ENCODE measurements around the gene GPR68.
A peak's percentile ranks its signal among the peaks of the same experiment; 100 is the strongest.
"Not testable (repeated sequence)": the region's sequence is repeated elsewhere in the genome, so short reads cannot be mapped to it uniquely, and the experiment has no call there.

GPR68 gene

DNA sequence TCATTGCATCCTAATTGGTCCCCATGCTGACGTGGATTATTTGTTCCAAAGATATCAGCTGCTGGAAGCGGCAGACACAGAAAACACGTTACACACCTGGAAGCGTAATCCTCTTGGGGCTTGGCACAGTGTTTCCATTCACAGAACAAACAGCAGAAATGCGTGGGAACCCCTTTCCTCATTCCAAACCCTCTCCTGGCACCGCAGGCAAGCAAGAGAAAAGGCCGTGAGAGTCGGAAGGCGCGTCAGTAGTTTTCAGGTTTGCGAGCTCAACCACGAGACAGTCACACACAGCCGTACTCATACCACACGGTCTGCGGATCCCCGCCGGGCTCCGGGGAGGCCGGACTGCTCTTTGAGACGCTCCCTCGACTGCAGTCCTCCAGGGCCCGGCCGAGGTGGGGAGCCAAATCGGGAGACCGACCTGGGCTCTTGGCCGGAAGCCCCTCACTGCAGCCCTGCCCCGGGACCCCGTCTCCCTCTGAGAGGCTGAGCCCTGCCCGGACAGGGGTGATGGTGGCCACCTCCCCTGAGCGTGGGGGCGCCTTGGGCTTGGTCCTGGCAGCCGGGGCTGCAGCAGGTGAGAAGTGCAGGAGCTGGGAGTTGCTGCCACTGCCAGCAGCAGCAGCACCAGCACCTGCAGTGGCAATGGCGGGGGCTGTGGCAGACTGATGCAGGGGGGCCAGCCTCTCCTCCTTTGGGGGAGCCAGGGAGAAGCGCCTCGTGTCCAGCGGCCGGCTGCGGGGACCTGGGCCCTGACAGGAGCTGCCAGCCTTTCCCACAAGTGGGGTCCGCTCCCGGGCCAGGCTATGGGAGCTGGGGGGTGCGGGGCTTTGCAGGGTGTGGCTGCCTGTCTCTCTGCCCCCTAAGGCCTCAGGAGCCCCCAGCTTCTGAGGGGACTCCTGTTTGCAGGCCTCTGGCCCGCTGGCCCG, 28.1 kb upstream of the GPR68 start:
- DNase-seq: no peak

DNA sequence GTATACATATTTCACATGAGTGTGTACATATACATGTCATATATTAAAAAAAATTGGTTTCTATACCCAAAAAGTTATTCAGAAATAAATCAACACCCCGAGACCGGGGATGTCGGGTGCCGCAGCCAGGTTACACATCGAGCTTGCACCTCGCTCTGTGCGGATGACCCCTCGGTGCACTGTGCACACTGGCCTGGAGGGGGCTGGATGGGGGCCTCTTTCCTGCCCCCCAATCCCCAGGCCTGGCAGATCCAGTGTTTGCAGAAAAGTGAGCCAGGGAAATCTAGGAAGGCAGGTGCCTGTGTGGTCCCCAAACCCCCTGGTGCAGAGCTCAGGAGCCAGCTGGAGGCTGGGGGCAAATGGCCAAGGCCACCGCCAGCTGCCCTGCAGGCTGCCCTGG, 27.1 kb upstream of the GPR68 start:
- no peak for DNase-seq

DNA sequence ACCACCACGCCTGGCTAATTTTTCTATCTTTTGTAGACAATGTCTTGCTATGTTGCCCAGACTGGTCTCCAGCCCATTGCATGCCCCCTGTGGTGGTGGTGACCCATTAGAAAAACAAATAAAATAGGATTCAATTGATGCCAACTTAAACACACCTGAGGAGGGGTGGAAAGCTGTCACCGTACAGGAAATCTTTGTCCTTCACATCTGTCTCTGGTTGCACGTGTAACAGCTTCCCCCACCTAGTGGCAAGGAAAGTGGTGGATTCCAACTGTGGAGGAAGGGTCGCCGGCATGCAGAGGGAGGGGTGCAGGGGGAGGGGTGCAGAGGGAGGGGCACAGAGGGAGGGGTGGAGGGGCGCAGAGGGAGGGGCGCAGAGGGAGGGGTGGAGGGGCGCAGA, 26.1 kb upstream of the GPR68 start:
- no peak for DNase-seq

DNA sequence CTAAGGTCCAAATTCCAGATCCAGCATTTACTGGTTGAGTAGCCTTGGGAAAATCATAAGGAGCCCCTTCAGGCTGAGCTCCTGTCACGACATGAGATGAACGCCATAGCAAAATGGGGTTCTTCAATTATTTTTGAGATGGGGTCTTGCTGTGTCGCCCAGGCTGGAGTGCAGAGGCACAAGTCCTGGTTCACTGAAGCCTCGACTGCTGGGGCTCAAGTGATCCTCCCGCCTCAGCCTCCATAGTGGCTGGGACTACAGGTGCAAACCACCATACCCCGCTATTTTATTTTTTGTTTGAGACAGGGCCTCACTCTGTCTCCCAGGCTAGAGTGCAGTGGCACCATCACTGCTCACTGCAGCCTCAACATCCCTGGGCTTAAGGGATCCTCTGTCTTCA, 25.7 kb upstream of the GPR68 start:
- DNase-seq: no peak

DNA sequence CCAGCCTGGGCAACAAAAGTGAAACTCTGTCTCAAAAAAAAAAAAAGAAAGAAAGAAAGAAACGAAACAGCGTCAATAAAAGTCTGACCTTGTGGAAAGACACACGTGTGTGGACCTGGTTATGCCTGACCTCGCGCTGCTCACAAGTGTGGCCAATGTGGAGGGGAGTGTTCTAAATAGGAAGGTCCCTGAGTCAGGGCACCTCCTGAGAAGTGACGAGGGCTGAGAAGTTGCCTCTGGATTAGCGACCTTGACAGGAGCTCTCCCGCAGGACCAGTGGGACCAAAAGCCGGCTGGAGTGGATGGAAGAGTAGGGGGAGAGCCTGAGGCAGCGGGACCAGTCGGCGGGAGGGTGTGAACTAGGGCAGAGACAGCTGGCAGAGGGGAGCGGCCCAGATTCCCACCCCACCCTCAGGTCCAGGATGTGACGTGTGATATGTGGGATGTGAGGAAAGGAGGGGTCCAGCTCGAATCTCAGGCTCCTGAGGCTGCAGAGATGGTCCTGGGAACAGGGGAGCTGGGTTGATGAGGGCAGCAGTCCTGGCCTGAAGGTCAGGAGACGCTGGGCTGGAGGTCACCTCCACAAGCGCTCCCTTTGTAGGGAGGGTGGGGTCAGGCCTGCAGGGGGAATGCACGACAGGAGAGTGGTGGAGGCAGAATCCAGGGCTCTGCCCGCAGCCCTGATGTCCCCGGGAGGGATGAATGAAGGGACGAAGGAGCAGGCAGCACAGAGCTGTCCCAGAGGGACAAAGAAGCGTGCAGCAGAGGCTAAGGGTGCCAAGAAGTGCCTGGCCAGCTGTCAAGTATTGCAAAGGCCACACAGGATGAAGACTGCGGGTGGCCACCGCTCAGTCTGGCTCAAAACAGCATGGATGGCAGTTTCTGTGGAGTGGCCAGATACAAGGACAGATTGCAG, 24.8 kb upstream of the GPR68 start:
- DNase-seq: no peak

DNA sequence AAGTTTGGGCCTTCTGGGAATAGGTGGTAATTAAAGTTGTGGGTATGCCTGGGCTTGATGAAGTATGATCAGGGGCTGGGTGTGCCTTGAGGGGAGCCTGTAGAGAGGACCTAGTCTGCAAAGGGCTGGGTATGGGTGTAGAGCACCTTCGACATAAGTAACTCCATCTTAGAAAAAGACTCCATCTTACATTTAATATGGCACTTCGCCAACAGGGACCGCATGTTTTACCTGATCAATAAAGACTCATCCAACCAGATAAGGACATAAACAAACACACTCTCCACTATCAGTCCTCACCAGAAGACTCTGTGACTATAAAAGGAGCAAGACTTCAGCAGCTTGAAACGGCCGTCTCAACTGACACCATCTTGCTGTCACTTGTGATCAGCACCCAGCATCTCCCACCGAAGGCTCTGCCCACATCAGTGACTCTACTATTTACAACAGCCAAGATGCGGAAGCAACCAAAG, 23.5 kb upstream of the GPR68 start:
- no peak for DNase-seq

DNA sequence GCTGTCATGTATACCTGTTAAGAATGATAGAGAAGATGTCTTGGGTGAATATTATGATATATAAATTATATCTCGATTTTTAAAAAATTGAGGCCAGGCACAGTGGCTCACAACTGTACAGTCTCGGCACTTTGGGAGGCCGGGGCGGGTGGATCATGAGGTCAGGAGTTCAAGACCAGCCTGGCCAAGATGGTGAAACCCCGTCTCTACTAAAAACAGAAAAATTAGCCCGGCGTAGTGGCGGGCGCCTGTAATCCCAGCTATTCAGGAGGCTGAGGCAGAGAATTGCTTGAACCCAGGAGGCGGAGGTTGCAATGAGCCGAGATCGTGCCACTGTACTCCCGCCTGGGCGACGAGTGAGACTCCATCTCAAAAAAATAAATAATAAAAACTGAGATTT, 21.8 kb upstream of the GPR68 start:
- DNase-seq: not testable (repeated sequence)

DNA sequence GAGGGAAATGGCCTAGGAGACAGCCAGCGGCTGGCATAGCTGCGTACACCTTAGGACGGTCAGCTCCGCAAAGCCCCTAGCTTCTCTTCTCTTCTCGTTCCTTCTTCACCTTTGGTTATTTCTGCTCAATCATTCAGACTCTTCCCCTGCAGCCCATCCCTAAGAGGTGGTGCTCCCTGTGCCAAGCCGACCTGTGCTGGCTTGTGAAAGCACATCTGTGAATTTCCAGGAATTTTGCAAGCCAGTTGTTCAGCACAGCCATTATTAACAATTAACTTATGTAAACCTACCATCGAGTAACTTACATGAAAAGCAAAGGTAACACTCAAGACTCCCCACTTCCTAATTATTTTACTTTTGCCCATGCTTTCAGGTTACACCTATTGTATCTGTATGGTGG, 20.9 kb upstream of the GPR68 start:
- no peak for DNase-seq

DNA sequence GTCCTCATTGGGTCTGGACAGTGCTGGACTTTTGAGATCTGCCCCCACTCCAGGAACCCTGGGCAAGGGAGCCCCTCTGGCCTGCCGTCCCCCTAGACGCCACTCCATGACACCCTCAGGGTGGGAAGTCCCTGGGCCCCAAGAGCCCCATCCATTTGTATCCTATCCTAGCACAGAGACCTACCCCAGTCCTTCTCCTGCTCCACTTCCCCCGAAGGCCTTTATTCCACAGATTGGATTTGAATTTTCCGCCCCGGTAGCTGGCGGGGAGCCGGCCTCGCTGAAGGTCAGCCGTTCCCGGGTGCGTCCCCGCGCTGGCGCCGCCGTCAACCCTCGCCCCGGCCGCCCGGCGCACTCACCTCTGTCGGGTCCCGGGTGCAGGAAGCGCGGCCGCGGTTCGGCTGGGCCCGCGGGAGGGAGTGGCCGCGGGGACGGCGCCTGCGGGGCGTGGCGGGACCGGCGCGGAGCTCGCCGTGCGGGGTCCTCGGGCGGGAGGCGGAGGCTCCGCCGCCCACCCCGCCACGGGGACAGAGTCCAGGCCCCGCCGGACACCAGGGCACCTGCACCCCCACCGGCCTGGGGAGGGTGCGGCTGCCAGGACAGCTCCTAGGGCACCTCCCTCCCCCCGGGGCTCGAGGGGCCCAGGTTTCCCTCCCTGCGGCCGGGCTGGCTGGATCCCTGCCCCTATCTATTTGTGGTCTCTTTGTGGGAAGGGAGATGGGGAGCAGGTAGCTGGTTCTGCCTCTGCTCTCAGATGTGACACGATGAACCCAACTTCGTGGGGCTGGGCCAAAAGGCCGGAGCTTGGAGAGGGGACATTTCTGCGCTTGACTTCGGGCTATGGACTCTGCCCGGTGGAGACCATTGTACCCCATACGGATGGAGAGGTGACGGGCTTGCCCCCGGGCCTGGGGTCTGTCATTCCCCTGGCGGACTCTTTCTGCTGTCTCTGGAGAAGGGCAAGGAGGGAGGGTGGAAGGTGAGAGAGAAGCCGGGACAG, 19.9 kb upstream of the GPR68 start:
- no peak for DNase-seq

DNA sequence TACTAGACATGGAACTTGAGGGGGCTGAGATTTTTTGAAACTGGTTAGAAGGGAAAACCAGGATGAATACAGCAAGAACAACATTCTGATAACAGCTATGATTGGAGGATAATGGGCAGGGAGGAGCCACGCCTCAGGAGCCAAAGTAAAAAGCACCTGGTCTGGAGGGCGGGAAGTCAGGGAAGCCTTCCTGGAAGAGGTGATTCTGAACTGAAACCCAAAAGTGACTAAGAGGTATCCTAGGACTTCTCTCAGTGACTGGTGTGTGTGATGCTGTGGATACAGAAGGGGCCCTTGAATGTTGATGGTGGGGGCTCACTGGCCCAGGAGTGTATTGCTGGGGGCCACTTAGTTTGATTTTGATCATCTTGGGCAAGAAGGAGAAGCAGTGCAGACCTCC, 18.8 kb upstream of the GPR68 start:
- no peak for DNase-seq

DNA sequence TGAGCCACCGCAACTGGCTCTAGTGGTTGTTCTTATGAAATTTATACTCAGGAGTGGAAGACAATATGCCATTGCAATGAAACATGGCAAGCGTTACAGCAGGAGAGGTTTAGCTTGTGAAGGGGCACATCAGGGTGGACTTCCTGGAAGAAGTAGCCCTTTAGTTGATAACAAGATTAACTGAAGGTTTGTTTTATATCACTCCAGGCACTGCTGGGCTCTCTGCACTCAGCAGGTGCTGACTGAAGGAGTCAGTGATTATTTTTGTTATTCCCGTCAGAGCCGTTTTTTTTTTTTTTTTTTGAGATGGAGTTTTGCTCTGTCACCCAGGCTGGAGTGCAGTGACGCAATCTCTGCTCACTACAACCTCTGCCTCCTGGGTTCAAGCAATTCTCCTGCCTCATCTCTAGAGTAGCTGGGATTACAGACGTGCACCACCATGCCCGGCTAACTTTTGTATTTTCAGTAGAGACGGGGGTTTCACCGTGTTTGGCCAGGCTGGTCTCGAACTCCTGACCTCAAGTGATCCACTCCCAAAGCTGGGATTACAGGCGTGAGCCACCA, 17.6 kb upstream of the GPR68 start:
- no peak for DNase-seq

DNA sequence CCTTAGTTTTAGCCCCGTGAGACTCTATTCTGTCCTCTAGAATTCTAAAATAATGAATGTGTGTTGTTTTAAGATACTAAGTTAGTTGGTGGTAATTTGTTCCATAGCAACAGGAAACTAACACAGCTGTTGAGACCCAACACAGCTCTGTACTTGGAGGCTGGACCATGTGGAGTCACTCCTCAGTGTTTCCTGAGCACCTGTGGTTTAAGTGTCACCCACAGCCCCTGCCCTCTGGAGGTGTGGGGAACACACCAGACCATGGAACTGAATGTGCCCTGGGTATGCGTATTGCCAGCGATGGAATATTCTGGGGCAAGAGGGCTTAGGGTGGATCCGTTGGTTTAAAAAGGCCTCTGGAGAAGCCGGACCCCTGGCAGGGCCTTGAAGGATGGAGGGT, 16.6 kb upstream of the GPR68 start:
- no peak for DNase-seq

DNA sequence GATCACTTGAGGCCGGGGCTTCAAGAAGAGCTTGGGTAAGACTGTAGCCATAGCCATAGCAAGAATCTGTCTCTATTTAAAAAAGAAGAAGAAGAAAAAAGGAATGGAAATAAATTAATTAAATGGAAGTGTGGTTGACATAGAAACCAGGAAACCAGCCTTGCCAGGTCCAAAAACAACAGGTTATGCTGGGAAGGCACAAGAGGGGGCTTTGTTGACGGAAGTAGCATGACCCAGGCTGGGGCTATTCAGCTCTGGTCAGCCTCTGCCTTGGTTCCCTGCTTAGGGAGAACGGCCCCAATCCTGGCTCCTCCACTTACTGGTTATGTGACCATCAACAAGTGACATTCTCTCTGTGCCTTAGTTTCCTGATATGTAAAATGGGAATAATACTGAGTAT, 14.4 kb upstream of the GPR68 start:
- DNase-seq: no peak

DNA sequence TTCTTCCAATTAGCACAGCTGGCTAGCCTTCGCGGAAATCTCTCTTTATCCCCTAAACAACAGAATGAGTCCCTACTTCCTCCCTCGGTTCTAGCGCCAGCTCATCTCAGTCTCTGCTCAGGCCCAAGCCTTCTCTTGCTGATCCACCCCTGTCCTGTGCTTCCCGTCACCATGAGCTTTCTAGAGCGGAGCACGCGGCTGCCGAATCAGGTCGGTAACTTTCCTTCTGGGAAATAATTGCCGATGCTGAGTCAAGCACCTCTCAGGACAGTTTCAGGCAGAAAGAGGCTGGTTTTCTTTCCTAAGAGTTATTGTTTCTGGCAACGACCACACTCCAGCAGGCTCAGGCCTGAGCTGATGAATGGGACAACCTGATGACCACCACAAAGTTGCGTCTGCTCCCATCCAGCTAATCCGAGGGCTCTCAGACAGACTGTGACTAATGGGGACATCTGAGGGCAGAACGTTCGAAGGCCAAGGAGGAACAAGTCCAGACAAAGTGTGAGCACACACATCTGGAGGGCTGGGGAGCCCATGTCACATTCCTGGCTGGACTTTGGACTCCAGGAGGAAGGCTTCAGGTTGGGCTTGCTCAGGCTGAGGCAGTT, 13.6 kb upstream of the GPR68 start:
- DNase-seq: peak; percentile 69

DNA sequence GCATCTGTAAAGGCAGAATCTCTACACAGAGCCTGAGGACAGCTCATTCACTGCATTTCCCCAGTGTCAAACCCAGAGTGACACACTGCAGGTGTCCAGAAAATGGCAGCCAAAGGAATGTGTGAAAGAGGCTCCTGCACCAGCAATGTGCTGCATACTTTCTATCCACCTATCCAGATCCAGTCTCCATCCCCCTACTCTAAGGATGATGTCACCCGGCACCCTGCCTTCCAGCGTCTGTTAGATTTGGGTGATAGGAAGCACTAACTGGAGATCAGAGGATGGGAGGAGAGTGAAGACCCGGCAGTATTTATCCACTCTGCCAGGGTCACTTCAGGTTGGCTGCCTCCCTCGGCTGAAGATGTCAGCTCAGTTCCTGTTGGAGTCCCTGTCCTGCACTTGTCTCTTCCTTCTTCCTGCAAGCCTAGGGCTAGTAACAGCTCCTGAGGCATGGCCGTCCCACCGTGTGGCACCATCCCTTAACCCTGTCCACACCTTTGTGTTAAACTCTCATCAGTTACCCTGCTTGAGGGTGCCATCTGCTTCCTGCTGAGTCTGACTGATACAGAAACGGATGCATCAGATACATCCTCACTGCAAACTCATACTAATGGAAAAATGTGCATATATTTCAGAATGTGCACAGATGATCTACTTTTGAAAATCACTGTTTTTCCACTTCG, 13.0 kb upstream of the GPR68 start:
- no peak for DNase-seq

DNA sequence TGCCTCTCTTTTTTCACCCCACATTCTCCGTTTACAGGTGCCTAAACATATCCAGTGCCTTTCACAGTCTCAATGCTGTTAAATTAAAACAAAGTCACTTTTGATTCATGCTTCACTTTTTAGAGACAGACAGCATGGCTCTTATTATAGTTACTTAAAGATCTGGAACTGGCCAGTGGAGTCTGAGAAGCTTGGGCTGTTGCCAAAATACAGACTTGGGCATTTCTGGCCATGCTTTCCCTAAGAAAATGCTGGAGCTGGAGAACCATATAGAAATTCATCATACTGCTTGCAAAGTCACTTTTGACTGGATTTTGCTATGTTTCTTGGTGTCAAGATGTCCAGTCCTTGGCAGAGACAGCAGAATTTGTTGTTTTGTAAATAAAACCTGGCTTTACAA, 12.2 kb upstream of the GPR68 start:
- no peak for DNase-seq

DNA sequence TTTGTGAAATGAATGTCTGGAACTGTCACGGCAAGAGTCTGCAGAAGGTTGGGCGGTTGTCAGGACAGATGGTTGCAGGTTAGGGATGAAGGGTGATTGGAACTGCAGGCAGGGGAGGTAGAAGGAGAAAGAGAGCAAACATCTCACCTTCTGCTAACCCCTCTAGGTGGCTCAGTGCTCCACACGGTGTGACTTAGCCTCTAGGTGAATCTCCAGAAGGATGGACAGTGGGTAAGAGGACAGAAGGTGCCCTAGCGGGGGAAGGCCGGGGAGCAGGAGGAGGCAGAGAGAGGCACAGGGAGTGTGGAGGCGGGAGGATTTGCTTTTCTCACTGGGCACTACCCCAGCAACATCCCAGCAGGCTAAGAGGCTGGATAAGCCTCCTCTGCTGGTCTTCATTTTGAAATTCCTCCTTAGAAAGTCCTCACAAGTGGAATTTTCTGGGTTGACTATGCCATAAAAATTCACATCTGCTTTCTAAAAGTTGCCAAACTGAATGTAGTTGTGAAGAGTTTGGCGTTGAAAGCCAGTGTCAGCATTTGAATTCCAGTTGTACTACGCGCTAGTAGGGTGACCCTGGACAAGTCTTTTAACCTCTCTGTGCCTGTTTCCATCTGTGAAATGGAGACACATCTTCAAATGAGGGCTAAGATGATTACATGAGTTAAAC, 10.7 kb upstream of the GPR68 start:
- no peak for DNase-seq

DNA sequence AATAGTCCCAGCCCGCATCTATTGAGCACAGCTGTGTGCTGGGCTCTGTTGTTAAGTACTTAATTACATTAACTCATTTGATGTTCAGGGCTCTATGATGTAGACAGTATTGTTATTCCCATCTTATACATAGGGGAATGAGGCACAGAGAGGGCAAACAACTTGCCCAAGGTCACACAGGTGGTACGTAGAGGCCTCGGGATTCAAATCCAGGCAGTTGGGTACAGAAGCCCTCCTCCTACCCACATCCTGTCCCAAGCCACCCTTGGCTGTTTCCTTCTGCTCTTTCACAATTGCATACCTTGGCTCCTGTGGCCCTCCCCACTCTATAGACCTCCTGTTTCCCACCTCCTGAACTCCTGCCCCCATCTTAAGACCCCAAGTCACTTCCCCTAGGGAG, 10.0 kb upstream of the GPR68 start:
- DNase-seq: no peak

DNA sequence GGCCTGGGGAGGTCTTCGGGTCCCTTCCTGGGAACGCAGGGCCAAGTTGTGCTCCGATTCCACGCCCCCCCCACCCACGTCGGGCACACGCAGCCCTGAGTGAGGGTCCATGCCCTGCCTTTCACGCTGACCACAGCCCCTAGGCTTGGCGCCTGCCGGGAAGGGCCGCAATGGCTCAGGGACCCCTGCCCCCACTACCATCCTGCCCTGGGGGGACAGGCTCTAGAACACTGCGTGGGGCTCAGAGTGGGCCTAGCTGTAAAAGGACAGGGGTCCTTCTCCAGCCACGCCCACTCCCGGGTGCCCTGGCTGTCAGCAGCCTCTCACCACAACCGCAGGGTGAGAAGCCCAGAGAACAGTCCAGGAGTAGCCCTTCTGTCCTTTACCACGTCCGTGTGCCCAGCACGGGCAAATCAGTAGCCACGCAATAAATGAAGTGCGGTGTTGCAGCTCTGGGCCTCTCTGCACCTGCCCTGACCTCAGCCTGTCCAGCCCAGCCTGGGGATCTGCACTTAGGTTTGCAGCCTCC, 9.4 kb upstream of the GPR68 start:
- DNase-seq: no peak

All from fibroblast of upper back skin (primary cell).